Measurements from ENCODE around the gene GRN.

DNA sequence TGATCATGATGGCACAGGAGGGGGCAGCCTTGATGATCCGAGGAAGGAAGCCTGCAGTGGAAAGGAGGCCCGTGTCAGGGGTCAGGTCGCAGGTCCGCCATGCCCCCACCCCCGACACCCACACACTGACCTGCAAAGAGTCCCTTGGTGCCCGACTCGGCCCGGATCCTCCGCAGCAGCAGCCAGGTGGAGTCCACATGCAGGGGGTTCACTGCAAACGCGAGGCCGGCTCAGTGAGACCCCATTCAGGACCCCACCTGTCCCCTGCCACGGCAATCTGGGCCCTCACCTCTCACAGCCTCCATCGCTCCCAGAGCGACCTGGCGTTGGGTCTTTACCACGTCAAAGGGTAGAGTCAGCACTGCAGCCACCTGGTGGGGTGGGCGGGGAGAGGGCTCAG, 25.0 kb upstream of the GRN start:
- TF ChIP-seq, protein P1, sequence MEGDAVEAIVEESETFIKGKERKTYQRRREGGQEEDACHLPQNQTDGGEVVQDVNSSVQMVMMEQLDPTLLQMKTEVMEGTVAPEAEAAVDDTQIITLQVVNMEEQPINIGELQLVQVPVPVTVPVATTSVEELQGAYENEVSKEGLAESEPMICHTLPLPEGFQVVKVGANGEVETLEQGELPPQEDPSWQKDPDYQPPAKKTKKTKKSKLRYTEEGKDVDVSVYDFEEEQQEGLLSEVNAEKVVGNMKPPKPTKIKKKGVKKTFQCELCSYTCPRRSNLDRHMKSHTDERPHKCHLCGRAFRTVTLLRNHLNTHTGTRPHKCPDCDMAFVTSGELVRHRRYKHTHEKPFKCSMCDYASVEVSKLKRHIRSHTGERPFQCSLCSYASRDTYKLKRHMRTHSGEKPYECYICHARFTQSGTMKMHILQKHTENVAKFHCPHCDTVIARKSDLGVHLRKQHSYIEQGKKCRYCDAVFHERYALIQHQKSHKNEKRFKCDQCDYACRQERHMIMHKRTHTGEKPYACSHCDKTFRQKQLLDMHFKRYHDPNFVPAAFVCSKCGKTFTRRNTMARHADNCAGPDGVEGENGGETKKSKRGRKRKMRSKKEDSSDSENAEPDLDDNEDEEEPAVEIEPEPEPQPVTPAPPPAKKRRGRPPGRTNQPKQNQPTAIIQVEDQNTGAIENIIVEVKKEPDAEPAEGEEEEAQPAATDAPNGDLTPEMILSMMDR (IDR thresholded peaks at IDR 0.05; ENCODE audit: insufficient read depth, low read depth, low read length), result no peak
- no peak for TF ChIP-seq EZH2 (IDR thresholded peaks at IDR 0.05; ENCODE audit: insufficient read depth, low read length)

Measured in astrocyte (in vitro differentiated cells and primary cell).